GM18526 (cell line): ENCODE data around the gene KPNA3.

Experiments
- POLR2A ChIP-seq: IDR thresholded peaks from 3 replicates; pipeline ENCODE4 v1.6.1; 2011; ENCODE audit not compliant: insufficient read length; ENCODE audit errors: extremely low read depth

KPNA3 gene

DNA sequence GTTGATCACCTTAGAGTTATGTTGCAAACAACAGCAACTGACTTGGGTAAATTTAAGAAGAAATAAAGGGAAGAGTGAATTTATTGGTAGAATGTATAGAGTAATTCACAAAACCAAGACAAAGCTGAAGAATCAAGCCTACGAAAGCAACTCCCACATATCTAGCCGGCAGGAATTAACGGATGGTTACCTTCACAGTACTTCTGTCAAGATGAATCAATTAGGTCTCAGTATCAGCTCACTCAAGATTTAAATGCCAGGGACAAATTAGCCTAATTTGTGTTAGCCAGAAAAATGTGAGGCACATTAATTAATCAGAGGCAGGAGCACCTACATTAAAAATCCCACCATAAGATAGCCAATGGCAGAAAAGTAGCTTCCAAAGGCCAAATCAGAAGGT lies 10.7 kb downstream of the KPNA3 start:
- no peak for TF ChIP-seq POLR2A

GRCh38 chr13:49779721-49780120 lies 12.8 kb downstream of the KPNA3 start:
- TF ChIP-seq POLR2A = no peak

DNA sequence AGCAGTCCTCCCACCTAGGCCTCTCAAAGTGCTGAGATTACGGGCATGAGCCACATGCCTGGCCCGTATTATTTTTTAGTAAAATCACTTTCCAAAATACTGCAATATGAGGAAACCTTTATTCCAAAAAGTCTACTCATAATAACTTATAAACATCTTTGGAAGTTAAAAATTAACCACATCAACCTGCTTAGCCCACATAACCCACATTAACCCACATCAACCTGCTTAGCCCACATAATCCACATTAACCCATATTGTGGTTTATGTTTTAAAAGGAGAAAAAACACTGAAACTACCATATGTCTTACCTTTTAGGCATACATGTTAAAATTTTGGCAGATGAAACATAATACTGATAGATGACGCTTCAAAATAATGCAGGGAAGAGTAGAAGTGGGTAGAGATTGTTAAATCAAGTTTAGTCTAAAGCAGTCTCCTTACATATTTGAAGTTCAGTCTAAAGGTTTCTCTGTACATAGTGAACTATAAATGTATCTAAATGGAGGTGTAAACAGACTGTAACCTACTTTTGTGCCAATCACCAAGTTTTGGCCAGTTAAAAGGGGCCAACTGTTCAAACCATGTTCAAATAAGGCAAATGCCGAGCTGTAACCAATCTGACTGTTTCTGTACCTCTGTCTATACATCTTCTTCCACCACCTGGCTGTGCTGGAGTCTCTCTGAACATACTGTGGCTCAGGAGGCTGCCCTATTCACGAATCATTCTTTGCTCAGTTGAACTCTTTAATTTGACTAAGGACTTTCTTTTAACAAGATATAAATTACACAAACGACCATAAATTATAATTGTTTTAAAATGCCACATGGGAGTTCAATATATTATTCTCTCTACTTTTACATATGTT lies 14.5 kb downstream of the KPNA3 start:
- TF ChIP-seq POLR2A = no peak

GRCh38 chr13:49776871-49777270 lies 15.6 kb downstream of the KPNA3 start:
- TF ChIP-seq POLR2A = no peak

- TF ChIP-seq POLR2A = no peak
Measured at GRCh38 chr13:49774376-49775005, 18.0 kb downstream of the KPNA3 start.

DNA sequence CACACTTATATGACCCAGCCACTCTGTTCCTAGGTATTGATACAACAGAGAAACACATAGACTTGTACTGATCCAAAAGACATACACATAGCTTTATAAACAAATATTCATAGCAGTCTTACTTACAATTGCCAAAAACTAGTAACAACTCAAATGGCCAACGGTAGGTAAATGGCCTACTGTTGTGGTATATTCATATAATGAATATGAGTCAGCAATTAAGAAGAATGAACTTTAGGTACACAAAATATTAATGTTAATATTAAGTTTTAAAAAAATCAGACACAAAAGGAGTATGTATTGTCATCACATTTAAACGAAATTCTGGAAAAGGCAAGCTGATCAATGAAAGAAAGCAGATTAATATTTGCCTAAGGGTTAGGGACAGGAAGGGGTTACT lies 19.7 kb downstream of the KPNA3 start:
- TF ChIP-seq POLR2A = no peak

DNA sequence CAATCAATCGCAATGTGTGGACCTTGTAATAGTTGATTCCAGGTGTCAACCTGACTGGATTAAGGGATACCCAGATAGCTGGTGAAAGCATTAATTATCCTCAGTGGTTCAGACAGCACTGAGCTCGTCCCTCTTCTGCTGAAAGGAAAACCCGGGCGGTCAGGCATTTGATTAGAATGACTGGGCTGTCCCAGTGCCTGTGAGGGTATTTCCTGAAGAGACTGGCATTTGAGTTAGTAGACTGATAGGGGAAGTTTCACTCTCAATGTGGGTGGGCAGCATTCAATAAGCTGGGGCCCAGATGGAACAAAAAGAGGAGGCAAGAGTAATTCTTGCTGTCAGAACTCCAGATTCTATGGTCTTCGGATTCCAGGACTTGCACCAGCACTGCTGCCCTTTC lies 31.9 kb downstream of the KPNA3 start:
- no peak for TF ChIP-seq POLR2A

GRCh38 chr13:49759503-49759902 lies 33.0 kb downstream of the KPNA3 start:
- no peak for TF ChIP-seq POLR2A

GRCh38 chr13:49756263-49756662 lies 36.2 kb downstream of the KPNA3 start:
- TF ChIP-seq POLR2A = no peak

DNA sequence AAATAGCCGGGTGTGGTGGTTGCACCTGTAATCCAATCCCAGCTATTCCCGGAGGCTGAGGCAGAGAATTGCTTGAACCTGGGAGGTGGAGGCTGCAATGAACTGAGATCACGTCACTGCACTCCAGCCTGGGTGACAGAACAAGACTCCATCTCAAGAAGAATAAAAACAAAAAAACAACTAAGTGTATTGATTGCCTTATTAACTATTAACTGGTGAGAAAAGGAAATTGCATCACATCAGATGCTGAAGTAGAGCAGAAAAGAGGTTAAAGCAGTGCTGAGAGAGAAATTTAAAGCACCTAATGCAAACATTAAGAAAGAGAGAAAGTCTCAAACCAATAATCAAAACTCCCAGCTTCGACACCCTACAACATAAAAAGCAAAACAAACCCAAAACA lies 38.3 kb downstream of the KPNA3 start:
- no peak for TF ChIP-seq POLR2A

DNA sequence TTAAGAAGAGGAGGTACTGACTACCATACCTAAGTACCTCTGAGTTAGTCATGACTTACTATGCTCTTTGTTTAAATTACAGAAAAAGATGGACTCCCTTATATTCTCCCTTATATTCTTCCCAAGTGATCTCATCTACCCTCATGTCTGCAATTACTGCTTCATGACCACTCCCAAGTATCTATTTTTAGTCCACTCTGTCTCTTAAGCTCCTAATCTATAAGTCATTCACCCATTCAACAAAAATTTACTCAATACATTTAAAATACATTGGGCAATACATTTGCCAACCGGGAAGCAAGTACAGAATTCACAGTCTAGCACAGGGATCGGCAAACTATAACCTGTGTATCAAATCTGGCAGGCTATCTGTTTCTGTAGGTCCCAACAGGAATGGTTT lies 42.6 kb downstream of the KPNA3 start:
- TF ChIP-seq POLR2A = no peak

DNA sequence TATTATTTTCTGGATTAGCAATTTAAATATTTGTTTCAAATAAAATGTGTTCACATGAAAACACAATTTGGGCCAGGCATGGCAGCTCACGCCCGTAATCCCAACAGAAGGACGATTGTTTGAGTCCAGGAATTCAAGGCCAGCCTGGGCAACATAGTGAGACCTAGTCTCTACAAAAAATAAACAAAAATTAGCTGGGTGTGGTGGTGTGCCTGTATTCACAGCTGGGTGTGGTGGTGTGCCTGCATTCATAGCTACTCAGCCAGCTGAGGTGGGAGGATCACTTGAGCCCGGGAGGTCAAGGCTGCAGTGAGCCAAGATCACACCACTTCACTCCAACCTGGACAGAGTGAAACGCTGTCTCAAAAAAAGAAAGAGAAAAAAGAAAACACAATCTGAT lies 46.4 kb downstream of the KPNA3 start:
- TF ChIP-seq POLR2A = no peak

DNA sequence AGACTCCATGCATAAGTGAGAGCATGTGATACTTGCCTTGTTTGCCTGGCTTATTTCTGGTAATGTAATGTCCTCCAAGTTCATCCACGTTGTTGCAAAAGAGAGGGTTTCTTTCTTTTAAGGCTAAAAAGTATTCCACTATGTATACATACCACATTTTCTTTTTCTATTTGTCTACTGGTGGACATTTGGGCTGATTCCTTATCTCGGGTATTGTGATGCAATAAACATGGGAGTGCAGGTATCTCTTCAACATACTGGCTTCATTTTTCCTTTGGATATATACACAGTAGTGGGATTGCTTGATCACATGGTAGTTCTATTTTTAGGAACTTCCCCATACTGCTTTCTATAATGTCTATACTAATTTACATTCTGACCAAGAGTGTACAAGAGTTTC lies 51.6 kb downstream of the KPNA3 start:
- TF ChIP-seq POLR2A = no peak

DNA sequence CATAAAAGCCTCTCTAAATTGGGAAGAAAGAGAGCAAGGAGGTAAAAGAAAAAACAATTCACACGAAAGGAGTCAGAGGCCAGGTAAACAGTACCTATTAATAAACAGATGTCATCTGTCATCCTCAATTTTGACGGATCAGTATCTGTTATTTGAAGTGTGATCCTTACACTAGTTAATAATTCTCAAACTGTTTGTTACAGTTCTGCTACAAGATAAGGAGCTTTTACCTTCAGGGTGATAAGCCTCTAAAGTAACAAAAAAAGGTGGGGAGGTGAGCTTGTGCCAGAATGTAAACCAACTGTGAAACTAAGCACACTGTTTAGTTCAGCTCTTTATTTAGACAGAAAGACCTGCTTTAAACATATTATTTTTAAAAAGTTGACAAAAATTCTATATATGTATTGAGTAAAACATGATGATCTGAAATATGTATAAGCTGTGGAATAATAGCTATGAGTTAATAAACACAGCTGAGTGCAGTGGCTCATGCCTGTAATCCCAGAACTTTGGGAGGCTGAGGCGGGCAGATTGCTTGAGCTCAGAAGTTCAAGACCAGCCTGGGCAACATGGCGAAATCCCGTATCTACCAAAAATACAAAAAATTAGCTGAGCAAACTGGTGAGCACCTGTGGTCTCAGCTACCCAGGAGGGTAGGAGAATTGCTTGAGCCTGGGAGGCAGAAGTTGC lies 52.8 kb downstream of the KPNA3 start:
- TF ChIP-seq POLR2A = no peak

GRCh38 chr13:49733181-49733951 lies 59.1 kb downstream of the KPNA3 start:
- TF ChIP-seq POLR2A = no peak
